HepG2 (cell line): ENCODE data around the gene B4GALT3. TPM values are rescaled to one million over a fixed set of nuclear protein-coding genes. Genes with fewer than 3 reads are reported as not detected.

Experiments used
- FOXK1 ChIP-seq: sonication (generic); formaldehyde crosslinking; IDR thresholded peaks from 2 replicates; pipeline ENCODE4 v1.4.0; 2020; ENCODE audit warnings: low read depth, missing genetic modification reagents, borderline replicate concordance
- GMEB1 ChIP-seq: sonication (generic); formaldehyde crosslinking; IDR thresholded peaks from 2 replicates; pipeline ENCODE4 v1.5.1; 2020; ENCODE audit warnings: missing genetic modification reagents, mild to moderate bottlenecking, borderline replicate concordance
- KDM6A ChIP-seq: IDR thresholded peaks from 2 replicates; pipeline ENCODE4 v1.6.1; 2016; ENCODE audit warnings: low read depth
- MTF1 ChIP-seq: sonication (generic); formaldehyde crosslinking; IDR thresholded peaks from 2 replicates; pipeline ENCODE4 v1.5.0; 2020; ENCODE audit warnings: missing genetic modification reagents
- MXI1 ChIP-seq: IDR thresholded peaks from 3 replicates; pipeline ENCODE4 v1.6.1; 2012; ENCODE audit warnings: low read depth, low read length, inconsistent platforms, borderline replicate concordance
- NFIB ChIP-seq: sonication (generic); formaldehyde crosslinking; IDR thresholded peaks from 2 replicates; pipeline ENCODE4 v1.9.0; 2021; ENCODE audit warnings: missing genetic modification reagents, mild to moderate bottlenecking, borderline replicate concordance
- NRL ChIP-seq: sonication (generic); formaldehyde crosslinking; IDR thresholded peaks from 2 replicates; pipeline ENCODE4 v1.5.0; 2020; ENCODE audit warnings: missing genetic modification reagents, mild to moderate bottlenecking, moderate library complexity, borderline replicate concordance
- PRDM4 ChIP-seq: sonication (generic); formaldehyde crosslinking; IDR thresholded peaks from 2 replicates; pipeline ENCODE4 v1.9.0; 2021; ENCODE audit warnings: missing genetic modification reagents, borderline replicate concordance
- RFX3 ChIP-seq: IDR thresholded peaks from 2 replicates; pipeline ENCODE4 v1.6.1; 2016; ENCODE audit warnings: missing biosample characterization, missing genetic modification reagents
- TERF1 ChIP-seq: sonication (generic); formaldehyde crosslinking; IDR thresholded peaks from 2 replicates; pipeline ENCODE4 v1.8.0; 2022; ENCODE audit warnings: mild to moderate bottlenecking, missing genetic modification reagents, moderate library complexity
- TFAP4 ChIP-seq: sonication (generic); IDR thresholded peaks from 2 replicates; pipeline ENCODE4 v1.6.1; 2016; ENCODE audit warnings: low read depth, borderline replicate concordance
- ZFP36L1 ChIP-seq: sonication (generic); formaldehyde crosslinking; IDR thresholded peaks from 2 replicates; pipeline ENCODE4 v1.8.0; 2022; ENCODE audit warnings: mild to moderate bottlenecking, missing genetic modification reagents, moderate library complexity
- ZFP36L2 ChIP-seq: sonication (generic); formaldehyde crosslinking; IDR thresholded peaks from 2 replicates; pipeline ENCODE4 v1.4.0; 2020; ENCODE audit warnings: missing genetic modification reagents
- ZSCAN22 ChIP-seq: sonication (generic); formaldehyde crosslinking; IDR thresholded peaks from 2 replicates; pipeline ENCODE4 v1.4.0; 2020; ENCODE audit warnings: mild to moderate bottlenecking, missing genetic modification reagents
- polyA plus RNA-seq, 8 experiments: library from polyadenylated mRNA; depleted of rRNA in 3 of 8; stranded (reverse) in 7 of 8; unstranded in 1 of 8; fragments of >200 nt; fragmentation: Illumina TruSeq in 4 of 8; extraction: Trizol in 4 of 8; gene quantifications; 2 replicates each; pipeline versions ENCODE4 v1.2.1 to v1.2.3, GENCODE V29; 2011 to 2016; ENCODE audit warnings: low read depth in 4 of 8, missing spikeins in 1 of 8, mixed read lengths in 1 of 8; ENCODE audit not compliant: insufficient read depth in 1 of 8
- total RNA-seq, 5 experiments: library from RNA; depleted of rRNA; stranded (reverse); fragments of >200 nt; fragmentation: Illumina TruSeq; extraction: Trizol; gene quantifications; 2 replicates each; pipeline ENCODE4 v1.2.3, GENCODE V29; 2016; ENCODE audit warnings: low read depth in 1 of 5
- TF ChIP-seq, protein P1 (sequence below): sonication (generic); formaldehyde crosslinking; IDR thresholded peaks from 2 replicates; pipeline ENCODE4 v1.5.0; 2020; ENCODE audit warnings: missing genetic modification reagents, mild to moderate bottlenecking, borderline replicate concordance
- TF ChIP-seq, protein P2 (sequence below): IDR thresholded peaks from 2 replicates; pipeline ENCODE4 v1.6.1; 2016; ENCODE audit warnings: mild to moderate bottlenecking
- TF ChIP-seq, protein P3 (sequence below): fragments of 450-650 bp; IDR thresholded peaks from 2 replicates; pipeline ENCODE4 v1.6.1; 2016

B4GALT3 gene
- total and polyA plus RNA-seq, 2 of the 13 experiments (the other 11 are each of a cell fraction or from before 2014, with no cell fraction given), result 35.6 to 40.4 TPM

GRCh38 chr1:161218301-161219077, 41.2 kb upstream of the B4GALT3 start (continued):
- no peak for TF ChIP-seq RFX3 (CRISPR knock-in tag)
- TF ChIP-seq NRL (CRISPR knock-in tag), result peak; percentile 55; the same call in 1 of the 2 replicates
- TF ChIP-seq, protein P1, sequence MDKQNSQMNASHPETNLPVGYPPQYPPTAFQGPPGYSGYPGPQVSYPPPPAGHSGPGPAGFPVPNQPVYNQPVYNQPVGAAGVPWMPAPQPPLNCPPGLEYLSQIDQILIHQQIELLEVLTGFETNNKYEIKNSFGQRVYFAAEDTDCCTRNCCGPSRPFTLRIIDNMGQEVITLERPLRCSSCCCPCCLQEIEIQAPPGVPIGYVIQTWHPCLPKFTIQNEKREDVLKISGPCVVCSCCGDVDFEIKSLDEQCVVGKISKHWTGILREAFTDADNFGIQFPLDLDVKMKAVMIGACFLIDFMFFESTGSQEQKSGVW (CRISPR knock-in tag), result no peak
- peak; percentile 12; the same call in 1 of the 3 replicates for TF ChIP-seq MXI1
- TF ChIP-seq PRDM4 (CRISPR knock-in tag), result no peak
- peak; percentile 85 for TF ChIP-seq TFAP4
- peak; percentile 89 for TF ChIP-seq KDM6A
- no peak for TF ChIP-seq NFIB (CRISPR knock-in tag)
- TF ChIP-seq ZFP36L2 (CRISPR knock-in tag), result no peak
- no peak for TF ChIP-seq ZSCAN22 (CRISPR knock-in tag)
- TF ChIP-seq, protein P2, sequence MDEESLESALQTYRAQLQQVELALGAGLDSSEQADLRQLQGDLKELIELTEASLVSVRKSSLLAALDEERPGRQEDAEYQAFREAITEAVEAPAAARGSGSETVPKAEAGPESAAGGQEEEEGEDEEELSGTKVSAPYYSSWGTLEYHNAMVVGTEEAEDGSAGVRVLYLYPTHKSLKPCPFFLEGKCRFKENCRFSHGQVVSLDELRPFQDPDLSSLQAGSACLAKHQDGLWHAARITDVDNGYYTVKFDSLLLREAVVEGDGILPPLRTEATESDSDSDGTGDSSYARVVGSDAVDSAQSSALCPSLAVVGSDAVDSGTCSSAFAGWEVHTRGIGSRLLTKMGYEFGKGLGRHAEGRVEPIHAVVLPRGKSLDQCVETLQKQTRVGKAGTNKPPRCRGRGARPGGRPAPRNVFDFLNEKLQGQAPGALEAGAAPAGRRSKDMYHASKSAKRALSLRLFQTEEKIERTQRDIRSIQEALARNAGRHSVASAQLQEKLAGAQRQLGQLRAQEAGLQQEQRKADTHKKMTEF (CRISPR knock-in tag), result peak; percentile 73
- TF ChIP-seq TERF1, result no peak
- TF ChIP-seq ZFP36L1 (CRISPR knock-in tag), result no peak; the same call in 1 of the 2 replicates
- TF ChIP-seq, protein P3, sequence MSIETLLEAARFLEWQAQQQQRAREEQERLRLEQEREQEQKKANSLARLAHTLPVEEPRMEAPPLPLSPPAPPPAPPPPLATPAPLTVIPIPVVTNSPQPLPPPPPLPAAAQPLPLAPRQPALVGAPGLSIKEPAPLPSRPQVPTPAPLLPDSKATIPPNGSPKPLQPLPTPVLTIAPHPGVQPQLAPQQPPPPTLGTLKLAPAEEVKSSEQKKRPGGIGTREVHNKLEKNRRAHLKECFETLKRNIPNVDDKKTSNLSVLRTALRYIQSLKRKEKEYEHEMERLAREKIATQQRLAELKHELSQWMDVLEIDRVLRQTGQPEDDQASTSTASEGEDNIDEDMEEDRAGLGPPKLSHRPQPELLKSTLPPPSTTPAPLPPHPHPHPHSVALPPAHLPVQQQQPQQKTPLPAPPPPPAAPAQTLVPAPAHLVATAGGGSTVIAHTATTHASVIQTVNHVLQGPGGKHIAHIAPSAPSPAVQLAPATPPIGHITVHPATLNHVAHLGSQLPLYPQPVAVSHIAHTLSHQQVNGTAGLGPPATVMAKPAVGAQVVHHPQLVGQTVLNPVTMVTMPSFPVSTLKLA, result no peak
- peak; percentile 60 for TF ChIP-seq FOXK1 (CRISPR knock-in tag)
- peak; percentile 49; the same call in 1 of the 2 replicates for TF ChIP-seq GMEB1 (CRISPR knock-in tag)
- TF ChIP-seq MTF1 (CRISPR knock-in tag), result no peak
